Uterus (tissue), 4 donors: ENCODE measurements around the gene ARHGEF11. TPM values are rescaled to one million over a fixed set of nuclear protein-coding genes. Genes with fewer than 3 reads are reported as not detected.

Experiments
- DNase-seq, 2 donors: peaks; one replicate each; pipeline ENCODE4 v3.0.0-alpha.2; 2019 to 2020
- H3K27ac ChIP-seq, 2 donors: fragments of 200-600 bp; sonication (generic); 1 replicate in 1 of 2; 2 replicates in 1 of 2; pipeline ENCODE4 v1.5.1; 2016 to 2018
- H3K27me3 ChIP-seq, 2 donors: fragments of 200-600 bp; sonication (generic); one replicate each; pipeline ENCODE4 v1.5.1; 2018 to 2019; ENCODE audit warnings: control low read depth in 1 of 2
- H3K36me3 ChIP-seq, 2 donors: fragments of 200-600 bp; sonication (generic); one replicate each; pipeline ENCODE4 v1.5.1; 2019; ENCODE audit warnings: control low read depth in 1 of 2
- H3K4me1 ChIP-seq, 2 donors: fragments of 200-600 bp; sonication (generic); one replicate each; pipeline ENCODE4 v1.5.1; 2018 to 2019; ENCODE audit warnings: control low read depth in 1 of 2
- H3K4me3 ChIP-seq, 2 donors: fragments of 200-600 bp; sonication (generic); 1 replicate in 1 of 2; 2 replicates in 1 of 2; pipeline ENCODE4 v1.5.1; 2018 to 2019; ENCODE audit warnings: mild to moderate bottlenecking in 1 of 2
- H3K9me3 ChIP-seq, 2 donors: fragments of 200-600 bp; sonication (generic); one replicate each; pipeline ENCODE4 v1.5.1; 2019; ENCODE audit warnings: control low read depth in 1 of 2
- CTCF ChIP-seq, 4 experiments: fragments of 200-600 bp in 2 of 4; fragments of 450-650 bp in 2 of 4; sonication (generic) in 2 of 4; IDR thresholded peaks; one replicate each; pipeline ENCODE4 v1.5.1; 2016 to 2019; ENCODE audit warnings: antibody characterized with exemption in 4 of 4, mild to moderate bottlenecking in 2 of 4, moderate library complexity in 1 of 4
- POLR2A ChIP-seq, 2 donors: fragments of 450-650 bp; IDR thresholded peaks; one replicate each; pipeline ENCODE4 v1.6.1; 2016; ENCODE audit warnings: antibody characterized with exemption in 2 of 2, mild to moderate bottlenecking in 1 of 2, moderate library complexity in 1 of 2
- intact Hi-C: fragments of 100-400 bp; cut with DNase I; formaldehyde crosslinking; loops from one replicate; pipeline ENCODE4 v1.15.1; 2023; ENCODE audit warnings: low total_unique reads
- total RNA-seq, 4 donors: library from RNA; depleted of rRNA in 3 of 4; stranded (reverse); fragments of >200 nt in 3 of 4; gene quantifications; one replicate each; pipeline versions ENCODE4 v1.1.0 to v1.2.4, GENCODE V29; 2014 to 2023
- donor health status: DM: yes; HTN: yes; CAD: no.

Gene ARHGEF11
- total RNA-seq, 4 donors from 2014 or later, result 28.2 to 65.3 (median 40.5) TPM

GRCh38 chr1:156920233-156921052 is 125.1 kb downstream of the ARHGEF11 start, which contains the start of gene LRRC71:
LRRC71 (plus strand) TSS chr1:156920632; CDS start chr1:156920804, 172 bp downstream.
- Histone ChIP-seq H3K27me3 (peaks cover 4 to 14% of the 10 kb centered on the region in 2 donors), H3K4me1 (peaks cover 0 to 9% of the 10 kb centered on the region in 2 donors), H3K27ac (no peak within 1 kb of the TSS), H3K36me3 (no peaks in the 10 kb centered on the region), H3K4me3 (no peak within 1 kb of the TSS), H3K9me3 (no peaks in the 10 kb centered on the region)
- peak; percentile 64 to 79 for DNase-seq
- TF ChIP-seq POLR2A (IDR thresholded peaks at IDR 0.05) (no peak), CTCF (IDR thresholded peaks at IDR 0.05) (peak; percentile 64 to 96 (median 80))
- intact Hi-C loops, result no loop called here

DNA sequence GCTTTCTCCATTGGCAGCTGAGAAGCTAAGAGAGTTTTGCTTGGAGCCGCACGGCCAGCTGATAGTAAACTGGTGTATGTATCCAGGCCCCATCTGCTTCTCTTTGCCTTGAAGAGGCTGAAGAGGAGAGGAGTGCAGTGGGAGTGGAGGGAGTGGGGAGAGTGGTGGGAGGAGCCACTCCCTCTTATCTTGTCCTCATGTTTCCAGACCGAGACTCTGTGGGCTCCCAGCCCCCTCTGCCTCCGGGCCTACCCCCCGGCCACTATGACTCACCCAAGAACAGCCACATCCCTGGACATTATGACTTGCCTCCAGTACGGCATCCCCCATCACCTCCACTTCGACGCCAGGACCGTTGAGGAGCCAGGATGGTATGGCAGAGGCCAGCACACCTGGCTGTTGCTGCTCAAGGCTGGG is 131.1 kb downstream of the ARHGEF11 start:
- DNase-seq, result no peak
- no peak overlapping the region for H3K27ac ChIP-seq
- TF ChIP-seq CTCF (IDR thresholded peaks at IDR 0.05), result no peak
- no peak for TF ChIP-seq POLR2A (IDR thresholded peaks at IDR 0.05)
- H3K36me3 ChIP-seq, result no peaks in the 10 kb centered on the region
- H3K27me3 ChIP-seq, result no peaks in the 10 kb centered on the region
- intact Hi-C loops, result no loop called here
- no peaks in the 10 kb centered on the region for H3K4me1 ChIP-seq
- no peaks in the 10 kb centered on the region for H3K9me3 ChIP-seq
- no peak overlapping the region for H3K4me3 ChIP-seq

GRCh38 chr1:156913809-156914387 is 131.6 kb downstream of the ARHGEF11 start:
- no peaks in the 10 kb centered on the region for H3K27me3 ChIP-seq
- TF ChIP-seq CTCF (IDR thresholded peaks at IDR 0.05), result no peak
- no peak for TF ChIP-seq POLR2A (IDR thresholded peaks at IDR 0.05)
- no peaks in the 10 kb centered on the region for H3K9me3 ChIP-seq
- H3K4me3 ChIP-seq, result no peak overlapping the region
- no peak for DNase-seq
- no peaks in the 10 kb centered on the region for H3K36me3 ChIP-seq
- no peaks in the 10 kb centered on the region for H3K4me1 ChIP-seq
- no peak overlapping the region for H3K27ac ChIP-seq
- intact Hi-C loops, result no loop called here

DNA sequence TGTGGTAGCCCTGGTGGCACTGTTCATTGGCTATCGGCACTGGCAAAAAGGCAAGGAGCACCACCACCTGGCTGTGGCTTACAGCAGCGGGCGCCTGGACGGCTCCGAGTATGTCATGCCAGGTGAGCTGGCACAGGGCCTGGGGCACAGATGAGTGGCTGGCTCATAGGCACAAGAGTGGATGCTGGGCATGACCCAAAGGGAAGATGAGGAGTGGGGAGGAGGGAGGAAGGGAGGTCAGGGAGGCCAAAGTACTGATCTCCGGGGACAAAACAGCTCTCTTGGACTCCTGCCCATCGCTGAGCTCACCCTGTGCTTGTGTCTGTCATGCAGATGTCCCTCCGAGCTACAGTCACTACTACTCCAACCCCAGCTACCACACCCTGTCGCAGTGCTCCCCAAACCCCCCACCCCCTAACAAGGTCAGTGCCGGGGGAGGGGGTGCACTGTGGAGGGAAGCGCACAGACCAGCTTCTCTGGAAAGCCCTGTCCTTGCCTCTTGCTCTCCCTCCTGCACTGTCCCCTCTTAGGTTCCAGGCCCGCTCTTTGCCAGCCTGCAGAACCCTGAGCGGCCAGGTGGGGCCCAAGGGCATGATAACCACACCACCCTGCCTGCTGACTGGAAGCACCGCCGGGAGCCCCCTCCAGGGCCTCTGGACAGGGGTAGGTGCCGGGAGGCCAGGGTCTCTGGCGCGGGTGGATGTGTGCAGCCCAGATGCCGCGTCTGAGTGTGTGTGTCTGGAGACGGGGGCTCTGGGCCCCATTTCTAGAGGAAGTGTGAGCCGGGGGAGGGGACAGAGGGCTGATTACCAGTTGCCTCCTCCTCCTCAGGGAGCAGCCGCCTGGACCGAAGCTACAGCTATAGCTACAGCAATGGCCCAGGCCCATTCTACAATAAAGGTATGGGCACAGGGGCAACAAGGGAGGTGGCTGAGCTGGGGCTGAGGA is 132.4 kb downstream of the ARHGEF11 start:
- no peaks in the 10 kb centered on the region for H3K4me1 ChIP-seq
- H3K9me3 ChIP-seq, result no peaks in the 10 kb centered on the region
- H3K36me3 ChIP-seq, result no peaks in the 10 kb centered on the region
- no peak overlapping the region for H3K27ac ChIP-seq
- no peaks in the 10 kb centered on the region for H3K27me3 ChIP-seq
- intact Hi-C loops, result no loop called here
- no peak overlapping the region for H3K4me3 ChIP-seq
- no peak for TF ChIP-seq CTCF (IDR thresholded peaks at IDR 0.05)
- TF ChIP-seq POLR2A (IDR thresholded peaks at IDR 0.05), result no peak
- DNase-seq, result no peak
